HG02981 (cell line): Measurements from ENCODE around the gene STMN3.

Experiments used
- ATAC-seq: cut with Tn5 transposase; IDR thresholded peaks from one replicate; pipeline ENCODE4 v1.9.1; 2021; ENCODE audit warnings: mild to moderate bottlenecking, moderate library complexity; ENCODE audit not compliant: unreplicated experiment

STMN3 gene

DNA sequence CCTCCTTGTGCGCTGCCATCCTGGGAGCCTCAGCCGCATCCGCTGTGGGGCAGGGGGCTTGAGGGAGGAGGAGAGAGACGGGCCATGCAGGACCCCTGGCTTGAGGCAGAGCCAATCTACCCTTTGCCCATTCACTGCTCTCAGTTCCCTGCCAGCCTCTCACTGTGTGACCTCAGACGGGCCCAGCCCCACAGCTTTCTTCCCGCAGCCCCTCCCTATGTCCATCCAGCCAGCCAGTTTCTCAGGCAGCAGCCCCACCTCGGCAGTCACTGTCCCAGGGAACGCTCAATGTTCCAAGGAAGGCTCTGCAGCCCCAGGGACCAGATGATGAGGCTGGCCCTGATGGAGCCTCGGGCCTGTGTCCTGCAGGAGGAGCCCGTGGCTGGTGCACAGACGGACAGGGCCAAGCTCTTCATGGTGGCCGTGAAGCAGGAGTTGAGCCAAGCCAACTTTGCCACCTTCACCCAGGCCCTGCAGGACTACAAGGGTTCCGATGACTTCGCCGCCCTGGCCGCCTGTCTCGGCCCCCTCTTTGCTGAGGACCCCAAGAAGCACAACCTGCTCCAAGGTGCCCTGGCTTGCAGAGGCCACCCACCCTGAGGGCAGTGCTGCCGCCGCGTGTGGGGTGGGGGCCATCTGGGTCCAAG, 39.3 kb upstream of the STMN3 start:
- no peak for ATAC-seq

DNA sequence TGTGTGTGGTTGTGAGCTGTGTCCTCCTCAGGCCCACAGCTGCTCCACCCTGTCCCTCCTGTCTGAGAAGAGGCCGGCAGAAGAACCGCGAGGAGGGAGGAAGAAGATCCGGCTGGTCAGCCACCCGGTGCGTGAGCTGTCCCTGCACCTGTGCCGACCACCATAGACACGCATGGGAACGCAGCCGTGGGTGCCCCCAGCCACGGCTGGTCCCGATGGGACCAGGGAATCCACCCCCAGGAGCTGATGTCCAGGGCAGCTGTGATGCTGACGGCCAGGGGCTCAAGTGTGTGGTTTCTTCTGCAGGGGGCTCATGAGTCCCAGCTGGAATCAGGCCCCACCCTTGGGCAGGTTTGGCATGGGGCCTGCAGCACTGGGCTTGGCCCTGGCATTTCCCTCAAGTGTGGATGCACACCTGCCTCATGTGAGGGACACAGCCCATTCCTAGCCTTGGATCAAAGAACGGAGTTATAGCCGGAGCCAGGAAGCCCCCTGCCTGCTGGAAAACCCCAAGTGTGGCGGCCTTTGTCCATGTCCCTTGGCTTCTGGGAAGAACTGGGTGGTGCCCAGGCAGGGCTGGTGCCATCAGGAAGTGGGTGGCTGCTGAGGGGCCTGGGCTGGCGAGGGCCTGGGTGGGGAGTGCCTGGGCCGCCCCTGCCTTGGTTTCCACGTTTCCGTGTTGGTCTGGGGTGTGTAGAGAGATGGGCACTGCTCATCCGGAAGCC, 38.6 kb upstream of the STMN3 start:
- ATAC-seq = no peak

DNA sequence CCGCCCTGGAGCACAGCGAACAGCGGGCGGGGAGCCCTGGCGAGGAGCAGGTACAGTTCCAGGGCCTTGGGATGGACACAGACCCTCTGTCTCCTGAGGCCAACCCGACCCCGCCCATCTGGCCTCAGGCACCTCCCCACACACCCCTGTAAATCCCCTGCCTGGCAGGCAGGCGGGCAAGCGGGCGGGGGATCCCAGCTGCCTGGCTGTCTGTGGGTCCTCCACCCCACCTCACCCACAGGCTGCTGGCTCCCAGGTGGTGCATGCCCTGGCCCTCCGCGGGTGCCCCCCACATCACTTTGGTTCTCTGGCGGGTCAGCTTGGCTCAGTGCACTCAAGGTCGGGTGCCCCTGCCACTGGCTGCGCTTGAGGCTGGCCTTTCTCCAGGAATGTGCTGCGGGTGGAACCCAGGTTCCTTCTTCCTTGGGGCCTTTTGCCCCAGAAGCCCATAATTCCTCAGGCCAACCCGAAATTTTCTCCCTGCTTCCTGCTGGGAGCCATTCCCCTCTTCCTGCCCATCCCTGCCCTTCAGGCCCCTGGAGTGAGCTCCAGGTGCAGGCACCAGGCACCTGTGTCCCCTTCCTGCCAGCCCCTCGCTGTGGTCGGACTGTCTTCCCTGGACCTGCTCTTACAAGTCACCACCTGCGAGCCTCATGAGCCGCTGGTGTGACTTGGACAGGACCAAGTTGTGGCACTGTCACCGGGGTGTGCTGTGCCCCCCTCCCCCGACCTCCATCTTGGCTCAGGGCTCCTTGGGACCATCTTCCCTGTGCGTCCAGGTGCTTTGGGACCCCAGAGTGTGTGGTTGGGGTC, 37.9 kb upstream of the STMN3 start:
- no peak for ATAC-seq

DNA sequence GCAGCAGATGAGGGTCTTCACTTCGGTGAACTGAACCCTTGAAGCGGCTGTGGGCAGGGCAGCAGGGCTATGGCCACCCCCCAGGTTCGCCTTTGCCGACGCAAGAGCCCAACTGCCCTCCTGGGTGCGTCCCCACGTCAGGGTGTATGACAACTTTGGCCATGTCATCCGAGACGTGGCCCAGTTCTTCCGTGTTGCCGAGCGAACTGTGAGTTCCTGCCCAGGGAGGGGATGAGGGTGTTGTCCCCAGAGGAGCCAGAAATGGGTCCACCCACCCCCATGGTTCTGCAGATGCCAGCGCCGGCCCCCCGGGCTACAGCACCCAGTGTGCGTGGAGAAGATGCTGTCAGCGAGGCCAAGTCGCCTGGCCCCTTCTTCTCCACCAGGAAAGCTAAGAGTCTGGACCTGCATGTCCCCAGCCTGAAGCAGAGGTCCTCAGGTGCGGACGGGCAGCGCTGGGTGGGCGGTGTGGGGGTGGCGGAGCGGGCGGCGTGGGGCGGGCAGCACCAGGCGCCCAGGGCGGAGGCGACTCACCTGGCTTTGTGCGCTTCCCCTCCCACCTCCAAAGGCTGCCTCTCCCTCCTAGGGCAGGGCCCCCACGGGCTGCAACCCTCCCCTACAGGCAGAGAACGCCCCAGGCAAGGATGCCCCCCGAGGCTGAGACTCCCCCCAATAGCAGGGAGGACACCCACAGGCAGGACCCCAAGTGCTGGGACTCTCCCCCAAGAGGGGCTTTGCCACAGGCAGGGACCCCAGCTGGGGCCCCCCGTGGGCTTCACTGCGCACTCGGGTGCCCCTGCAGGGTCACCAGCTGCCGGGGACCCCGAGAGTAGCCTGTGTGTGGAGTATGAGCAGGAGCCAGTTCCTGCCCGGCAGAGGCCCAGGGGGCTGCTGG, 37.0 kb upstream of the STMN3 start:
- ATAC-seq = no peak

DNA sequence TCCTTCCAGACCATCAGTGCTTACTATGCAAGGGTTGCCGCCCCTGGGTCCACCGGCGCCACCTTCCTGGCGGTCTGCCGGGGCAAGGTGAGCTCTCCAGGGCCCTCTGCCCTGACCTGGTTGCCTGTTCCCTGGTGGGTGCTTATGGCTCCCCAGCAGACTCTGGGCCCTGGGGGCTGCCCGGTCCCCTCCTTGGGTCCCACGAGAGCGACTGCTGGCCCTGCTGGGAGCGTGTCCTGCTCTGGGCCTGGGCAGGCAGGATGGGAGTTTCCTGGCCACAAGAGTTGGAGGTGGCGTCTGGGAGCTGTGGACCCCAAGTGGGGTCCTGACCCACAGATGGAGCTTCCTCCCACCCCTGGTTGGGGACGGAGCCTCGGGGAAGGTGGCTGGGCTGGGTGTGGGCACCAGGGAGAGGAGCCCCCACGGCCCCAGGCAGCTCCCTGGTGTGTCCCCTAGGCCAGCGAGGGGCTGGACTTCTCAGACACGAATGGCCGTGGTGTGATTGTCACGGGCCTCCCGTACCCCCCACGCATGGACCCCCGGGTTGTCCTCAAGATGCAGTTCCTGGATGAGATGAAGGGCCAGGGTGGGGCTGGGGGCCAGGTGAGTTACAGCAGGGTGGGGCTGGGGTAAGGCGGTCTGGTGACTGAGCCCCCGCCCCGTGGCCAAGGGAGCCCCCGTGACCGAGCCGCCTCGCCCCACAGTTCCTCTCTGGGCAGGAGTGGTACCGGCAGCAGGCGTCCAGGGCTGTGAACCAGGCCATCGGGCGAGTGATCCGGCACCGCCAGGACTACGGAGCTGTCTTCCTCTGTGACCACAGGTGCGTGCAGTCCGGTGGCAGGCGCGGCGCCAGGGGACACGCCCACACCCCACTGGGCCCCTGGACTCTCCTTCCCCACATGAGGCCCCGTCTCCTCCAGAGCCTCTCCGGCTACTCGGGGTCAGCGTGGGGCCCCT, 36.1 kb upstream of the STMN3 start:
- no peak for ATAC-seq

DNA sequence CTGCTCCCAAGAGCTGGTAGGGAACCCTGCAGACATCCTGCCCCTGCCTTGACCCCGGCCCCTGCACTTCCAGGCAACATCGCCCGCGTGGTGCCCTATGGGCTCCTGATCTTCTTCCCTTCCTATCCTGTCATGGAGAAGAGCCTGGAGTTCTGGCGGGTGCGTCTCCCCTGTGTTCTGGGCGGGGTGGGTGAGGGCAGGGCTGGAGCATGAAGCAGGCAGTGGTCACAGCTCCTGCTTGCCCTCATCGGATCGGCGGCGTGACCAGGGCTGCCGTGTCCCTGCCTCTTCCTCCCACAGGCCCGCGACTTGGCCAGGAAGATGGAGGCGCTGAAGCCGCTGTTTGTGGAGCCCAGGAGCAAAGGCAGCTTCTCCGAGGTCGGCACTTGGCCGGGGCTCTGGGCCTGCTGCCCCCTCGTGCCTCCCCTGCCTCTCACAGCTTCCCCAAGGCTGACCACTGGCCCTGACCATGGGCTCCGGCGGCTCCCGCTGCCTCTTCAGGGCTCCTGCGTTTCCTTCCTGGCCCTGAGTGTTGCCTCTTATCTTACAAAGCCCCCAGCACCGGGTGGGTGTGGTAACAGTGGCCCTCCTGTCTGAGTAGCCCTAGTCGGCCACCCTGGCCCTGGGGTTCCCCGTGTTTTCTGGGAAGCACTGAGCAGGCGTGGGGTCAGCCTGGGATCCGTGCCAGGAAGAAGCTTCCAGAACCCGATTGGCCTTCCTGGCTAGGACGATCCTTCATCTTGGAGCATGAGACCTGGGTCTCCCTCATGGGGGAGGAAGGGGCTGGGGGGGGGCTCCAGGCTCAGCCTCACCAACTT, 35.2 kb upstream of the STMN3 start:
- no peak for ATAC-seq

DNA sequence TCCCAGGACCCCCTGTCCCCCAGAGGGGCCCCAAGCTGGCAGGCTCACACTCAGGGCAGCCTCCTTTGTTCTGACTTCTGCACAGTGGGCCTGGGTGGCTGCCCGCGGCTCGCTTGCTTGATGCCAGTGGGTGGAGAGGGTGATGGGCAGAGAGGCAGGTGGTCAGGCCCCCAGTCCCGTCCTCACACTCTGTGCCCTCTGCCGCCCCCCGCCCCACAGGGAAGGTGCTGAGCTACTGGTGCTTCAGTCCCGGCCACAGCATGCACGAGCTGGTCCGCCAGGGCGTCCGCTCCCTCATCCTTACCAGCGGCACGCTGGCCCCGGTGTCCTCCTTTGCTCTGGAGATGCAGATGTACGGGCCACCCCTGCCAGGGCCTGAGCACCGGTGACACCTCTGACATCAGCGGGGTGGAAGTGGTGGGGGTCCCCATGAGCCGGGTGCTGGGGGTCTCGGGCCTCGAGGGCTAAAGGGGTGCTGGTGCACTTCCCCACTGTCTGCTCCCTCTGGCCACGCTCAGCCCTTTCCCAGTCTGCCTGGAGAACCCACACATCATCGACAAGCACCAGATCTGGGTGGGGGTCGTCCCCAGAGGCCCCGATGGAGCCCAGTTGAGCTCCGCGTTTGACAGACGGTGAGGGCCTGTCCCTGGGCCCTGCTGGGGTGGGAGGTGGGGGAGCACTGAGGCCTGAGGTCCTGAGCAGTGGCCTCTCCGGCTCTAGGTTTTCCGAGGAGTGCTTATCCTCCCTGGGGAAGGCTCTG, 34.4 kb upstream of the STMN3 start:
- ATAC-seq = no peak

DNA sequence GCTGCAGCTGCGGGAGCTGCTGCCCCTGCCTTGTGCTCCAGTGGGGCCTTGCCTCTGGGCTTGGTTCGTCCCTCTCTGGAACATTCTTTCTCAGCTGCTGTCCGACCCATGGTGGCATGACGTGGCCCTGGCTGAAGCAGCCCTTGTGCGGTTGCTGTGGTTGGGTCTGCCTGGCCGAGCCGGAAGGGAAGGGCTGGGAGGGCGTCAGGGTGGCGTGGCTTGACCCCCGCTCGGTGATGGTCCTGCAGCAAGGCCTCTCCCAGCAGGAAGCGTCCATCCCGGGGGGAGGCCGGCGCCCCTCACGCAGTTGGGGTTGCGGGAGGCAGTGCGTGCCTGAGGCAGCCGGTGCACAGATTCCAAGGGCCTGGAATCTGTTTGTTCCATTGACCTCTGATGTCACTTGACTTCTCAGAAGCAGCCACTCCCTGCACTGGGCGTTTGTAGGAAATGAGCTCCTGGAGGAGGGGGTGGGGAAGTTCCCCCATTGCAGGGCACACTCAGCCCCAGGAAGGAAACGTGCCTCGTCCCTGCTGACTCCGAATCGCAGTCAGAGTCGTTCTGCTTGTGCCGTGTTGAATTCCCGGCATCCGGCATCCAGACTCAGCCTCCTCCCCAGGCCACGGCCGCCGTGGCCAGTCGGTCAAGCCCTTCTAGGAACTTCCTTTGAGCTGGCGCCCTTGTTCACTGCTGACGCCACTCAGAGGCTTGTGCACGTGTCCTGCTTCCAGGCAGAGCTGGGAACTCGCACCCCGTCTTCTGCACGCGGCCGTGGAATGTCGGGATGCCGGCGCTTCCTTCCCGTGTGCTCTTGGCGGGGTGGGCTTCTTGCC, 33.5 kb upstream of the STMN3 start:
- ATAC-seq = no peak

DNA sequence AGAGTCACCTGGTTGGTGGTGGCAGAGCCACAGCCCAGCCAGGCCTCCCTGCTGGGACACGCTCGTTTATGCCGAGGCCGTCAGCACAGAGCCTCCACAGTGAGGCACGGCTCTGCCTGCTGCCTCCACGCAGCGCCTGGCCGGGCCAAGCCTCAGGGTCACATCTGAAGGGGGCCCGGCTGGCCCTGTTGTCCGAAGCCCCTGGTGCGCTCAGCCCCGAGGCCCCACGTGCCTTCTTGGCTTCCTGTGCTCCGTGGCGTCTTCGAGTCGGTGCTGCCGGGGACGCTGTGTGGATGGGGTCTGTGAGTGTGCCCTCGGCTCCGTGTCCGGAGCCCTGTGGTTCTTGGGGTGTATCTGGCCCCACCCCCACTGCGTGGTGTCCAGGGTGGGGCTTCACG, 32.9 kb upstream of the STMN3 start:
- no peak for ATAC-seq

DNA sequence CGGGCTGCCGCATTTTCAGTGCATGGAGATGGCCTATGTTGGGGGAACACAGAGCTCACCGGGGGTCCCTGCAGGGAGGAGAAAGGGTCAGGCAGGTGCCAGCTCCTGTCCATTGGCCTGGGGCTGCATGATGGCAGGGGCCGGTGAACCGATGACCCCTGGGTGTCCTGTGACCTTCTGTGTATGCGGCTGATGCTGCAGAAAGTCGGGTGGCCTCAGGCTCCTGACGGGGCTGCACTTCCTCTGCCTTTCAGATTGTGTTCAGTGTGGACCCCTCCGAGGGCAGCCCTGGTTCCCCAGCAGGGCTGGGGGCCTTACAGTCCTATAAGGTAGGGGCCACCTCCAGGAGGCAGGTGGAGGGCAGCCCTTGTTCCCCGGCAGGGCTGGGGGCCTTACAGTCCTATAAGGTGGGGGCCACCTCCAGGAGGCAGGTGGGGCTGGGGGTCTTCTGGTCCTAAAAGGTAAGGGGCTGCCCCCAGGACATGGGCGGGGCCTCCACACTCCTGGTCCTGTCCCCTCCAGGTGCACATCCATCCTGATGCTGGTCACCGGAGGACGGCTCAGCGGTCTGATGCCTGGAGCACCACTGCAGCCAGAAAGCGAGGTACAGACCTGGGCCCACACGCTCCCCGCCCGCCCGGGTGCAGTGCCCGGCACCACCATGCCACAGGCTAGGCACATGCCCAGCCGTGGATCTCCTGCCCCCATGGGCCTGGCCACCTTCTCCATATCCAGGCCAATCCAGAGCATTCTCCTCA, 32.2 kb upstream of the STMN3 start:
- no peak for ATAC-seq

DNA sequence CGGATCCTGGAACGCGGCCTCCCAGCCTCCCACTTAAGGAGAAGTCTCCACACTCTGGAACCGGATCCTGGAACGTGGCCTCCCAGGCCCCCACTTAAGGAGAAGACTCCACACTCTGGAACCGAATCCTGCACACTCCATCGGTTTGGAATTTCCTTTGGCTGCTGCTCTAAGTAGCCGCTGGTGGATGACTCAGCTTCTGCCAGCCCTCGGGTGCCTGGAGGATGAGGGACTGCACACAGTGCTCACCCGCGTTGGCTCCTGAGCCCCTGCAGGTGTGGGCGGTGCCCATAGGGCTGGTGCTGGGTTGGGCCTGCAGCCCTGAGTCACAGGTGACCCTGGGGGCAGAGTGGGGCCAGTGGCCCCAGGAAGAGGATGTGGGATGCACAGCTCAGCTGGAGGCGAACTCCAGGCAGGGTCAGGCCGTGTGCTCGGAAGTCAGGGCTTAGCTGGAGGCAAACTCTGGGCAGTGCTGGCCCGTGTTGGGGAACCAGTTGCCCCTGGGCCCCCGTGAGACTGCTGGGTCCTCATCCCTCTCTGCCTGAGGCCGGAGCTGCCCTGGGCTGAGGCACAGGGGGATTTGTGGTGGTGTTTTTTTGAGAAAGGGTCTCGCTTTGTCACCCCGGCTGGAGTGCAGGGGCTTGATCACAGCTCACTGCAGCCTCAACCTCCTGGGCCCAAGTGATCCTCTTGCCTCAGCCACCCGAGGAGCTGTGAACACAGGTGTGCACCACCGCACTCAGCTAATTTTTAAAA, 29.3 kb upstream of the STMN3 start:
- no peak for ATAC-seq

DNA sequence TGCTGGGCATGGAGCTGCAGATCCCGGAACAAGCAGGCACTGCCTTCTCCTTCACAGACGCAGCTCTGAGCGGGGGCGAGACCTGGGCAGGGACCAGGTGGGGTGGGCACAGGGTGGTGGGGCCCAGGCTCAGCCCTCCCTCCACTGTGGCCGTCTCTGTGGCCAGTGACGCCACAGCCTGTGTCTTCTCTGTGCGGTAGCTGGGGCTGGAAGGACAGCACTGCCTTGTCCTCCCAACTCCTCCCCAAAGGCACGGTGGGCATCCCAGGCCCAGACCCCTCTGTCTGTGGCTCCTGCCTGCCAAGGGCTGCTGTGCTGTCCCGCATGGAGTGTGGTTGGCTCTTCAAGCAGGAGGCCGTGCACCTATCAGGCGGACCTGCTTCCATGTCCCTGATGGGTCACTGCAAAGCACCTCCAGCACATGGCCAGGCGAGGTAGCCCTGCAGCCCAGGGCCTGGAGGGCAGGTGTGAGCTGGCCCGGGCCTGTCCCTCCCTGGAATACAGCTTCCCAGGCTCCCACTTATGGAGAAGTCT, 28.5 kb upstream of the STMN3 start:
- ATAC-seq = no peak

DNA sequence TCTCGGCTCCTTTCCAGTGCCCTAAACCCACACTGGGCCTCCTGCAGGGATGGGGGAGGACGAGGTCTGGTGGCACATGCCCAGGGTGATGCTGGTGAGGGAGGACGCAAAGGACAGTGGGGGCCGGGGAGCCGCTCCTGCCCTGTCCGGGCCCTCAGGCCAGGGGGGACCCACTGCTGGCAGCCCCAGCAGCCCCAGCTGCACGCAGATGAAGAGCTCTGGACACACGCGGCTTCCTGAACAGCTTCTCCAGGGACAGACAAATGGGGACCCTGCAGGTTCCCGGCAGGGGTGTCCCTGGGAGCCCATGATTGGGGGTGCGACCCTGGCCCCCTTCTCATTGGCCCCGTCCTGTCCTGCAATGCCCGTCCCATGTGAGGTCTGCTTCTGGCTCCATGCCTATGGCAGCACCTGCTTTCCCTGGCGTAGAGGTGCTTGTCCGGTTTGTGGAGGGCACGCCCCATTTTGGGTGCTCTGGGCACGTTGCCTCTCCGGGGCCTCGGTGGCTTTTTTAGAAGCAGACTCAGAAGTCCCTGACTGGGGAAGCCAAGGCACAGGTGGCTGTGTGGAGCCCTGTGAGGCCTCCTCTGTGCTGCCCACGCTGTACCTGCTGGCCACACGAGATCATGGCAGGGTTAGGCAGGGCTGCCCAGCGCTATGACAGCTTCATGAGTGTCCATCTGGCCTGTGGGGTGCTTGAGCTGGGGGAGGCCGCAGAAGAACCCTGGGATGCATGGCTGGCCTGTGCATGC, 27.8 kb upstream of the STMN3 start:
- no peak for ATAC-seq

DNA sequence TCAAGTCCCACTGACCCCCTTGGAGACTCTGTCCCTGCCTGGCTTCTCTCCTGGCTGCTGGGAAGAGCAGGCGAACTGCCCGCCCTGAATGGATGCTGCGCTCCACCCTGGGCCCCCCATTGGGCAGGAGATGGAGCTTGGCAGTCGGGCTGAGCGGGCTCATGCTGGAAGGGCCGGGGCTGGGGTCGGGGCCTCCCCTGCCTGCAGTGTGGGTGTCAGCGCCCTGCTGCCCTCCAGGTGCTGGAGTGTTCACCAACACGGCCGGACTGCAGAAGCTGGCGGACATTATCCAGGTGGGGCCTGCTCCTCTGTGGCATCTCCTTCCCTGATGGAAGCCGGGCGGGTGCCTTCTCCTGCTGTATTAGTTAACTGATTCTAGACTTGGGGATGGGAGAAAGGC, 27.2 kb upstream of the STMN3 start:
- no peak for ATAC-seq

DNA sequence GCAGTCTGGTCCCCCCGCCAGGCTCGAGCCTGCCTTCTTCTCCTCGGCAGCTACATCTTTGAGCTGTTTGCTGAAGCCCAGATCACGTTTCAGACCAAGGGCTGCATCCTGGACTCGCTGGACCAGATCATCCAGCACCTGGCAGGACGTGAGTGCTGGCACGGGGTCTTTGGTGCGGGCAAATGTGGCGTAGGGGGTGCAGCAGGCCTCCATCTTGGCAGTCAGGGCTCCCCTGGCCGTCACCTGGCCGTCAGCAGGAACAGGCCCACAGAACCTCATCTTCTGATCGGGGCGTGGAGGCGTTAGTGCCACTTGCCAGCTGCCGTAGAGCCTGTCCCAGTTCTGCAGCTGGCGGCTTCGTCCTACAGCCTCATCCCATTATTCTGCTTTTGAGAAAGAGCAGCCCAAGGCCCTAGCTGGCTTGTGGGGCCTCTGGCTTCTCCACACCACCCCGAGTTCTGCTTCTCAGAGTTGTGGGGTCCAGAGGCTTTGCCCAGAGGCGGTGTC, 26.6 kb upstream of the STMN3 start:
- ATAC-seq = no peak
